Measurements from ENCODE around the gene RHBDD2.

RHBDD2 gene

DNA sequence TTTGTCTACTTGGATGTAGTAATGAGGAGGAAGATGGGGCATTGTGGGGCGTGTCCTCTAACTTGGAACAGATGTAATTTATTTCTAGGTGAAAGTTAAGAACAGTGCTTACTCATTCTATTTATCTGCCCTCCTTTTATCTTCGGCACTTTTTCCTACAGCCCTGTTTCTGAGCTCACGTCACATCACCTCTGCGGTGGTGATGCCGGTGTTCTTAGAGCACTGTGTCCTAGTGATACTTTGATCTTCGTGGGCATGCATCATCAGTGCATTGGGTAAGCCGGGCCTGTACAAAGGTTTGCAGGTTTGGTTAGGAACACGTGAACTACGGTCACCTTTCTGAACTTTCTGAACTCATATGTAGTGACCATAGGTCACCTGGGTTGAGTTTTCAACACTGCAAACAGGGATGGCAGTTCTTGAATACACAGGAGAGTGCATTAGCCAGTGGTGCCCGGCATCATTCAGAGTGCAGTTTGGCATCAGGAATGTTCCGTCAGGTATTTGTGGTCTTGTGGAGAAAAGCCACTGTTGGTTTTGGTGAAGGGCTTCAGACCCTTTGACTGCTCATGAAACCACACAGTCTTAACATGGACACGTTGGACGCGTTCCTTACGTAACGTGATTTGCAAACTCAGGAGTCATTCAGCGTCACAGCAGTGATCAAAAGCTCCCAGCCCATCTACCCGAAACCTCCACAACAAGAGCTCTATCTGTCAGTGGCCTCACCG is 41.8 kb downstream of the RHBDD2 start:
- DNase-seq (ENCODE audit: low read depth): no peak

DNA sequence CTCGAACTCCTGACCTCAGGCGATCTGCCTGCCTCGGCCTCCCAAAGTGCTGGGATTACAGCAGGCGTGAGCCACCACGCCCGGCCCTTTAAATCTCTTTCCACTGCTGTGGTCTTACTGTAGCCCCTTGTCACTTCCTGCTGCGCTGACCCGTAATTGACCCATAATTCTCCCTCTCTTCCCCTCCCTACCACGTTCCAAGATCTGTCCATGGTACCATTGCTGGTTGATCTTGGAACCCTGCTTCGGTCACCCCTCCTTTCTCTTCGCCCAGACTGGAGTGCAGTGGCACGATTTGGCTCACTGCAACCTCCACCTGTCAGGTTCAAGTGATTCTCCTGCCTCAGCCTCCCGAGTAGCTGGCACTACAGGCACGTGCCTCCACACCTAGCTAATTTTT is 42.6 kb downstream of the RHBDD2 start:
- DNase-seq (ENCODE audit: low read depth): no peak

DNA sequence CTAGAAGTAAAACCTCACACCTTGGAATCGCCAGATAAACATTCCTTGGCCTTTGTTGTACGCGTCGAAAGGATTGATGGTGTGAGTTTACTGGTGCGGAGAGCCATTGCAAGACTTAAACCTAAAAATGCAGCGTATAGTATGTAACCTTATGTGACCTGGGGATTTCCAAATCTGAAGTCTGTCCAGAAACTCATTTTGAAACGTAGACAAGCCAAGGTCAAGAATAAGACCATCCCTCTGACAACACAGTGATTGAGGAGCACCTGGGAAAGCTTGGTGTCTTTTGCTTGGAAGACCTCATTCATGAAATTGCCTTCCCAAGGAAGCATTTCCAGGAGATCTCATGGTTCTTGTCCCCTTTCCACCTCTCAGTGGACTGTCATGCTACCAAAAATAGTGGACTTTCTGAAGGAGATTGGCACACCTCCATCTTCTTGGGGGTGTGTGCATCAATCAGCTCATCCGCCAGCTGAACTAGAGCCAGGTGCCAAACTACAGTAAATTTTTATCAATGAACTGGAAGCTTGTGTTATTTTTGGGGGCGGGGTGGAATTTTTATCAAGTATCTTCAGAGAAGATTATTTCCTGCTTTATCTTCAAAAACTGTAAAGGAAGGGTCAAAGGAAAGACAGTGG is 44.3 kb downstream of the RHBDD2 start:
- no peak for DNase-seq (ENCODE audit: low read depth)

DNA sequence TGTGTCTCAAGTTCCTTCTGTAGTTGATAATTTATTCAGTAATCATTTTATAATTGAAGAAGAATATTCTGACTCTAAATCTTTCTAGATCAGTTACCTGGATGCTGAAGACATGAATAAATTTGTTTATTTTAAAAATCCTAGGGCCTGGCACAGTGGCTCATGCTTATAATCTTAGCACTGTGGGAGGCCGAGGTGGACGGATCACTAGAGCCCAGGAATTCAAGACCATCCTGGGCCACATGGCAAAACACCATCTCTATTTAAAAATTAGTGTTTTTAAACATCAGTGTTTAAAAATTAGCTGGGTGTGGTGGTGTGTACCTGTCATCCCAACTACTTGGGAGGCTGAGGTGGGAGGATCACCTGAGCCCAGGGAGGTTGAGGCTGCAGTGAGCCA is 45.4 kb downstream of the RHBDD2 start:
- no peak for DNase-seq (ENCODE audit: low read depth)

DNA sequence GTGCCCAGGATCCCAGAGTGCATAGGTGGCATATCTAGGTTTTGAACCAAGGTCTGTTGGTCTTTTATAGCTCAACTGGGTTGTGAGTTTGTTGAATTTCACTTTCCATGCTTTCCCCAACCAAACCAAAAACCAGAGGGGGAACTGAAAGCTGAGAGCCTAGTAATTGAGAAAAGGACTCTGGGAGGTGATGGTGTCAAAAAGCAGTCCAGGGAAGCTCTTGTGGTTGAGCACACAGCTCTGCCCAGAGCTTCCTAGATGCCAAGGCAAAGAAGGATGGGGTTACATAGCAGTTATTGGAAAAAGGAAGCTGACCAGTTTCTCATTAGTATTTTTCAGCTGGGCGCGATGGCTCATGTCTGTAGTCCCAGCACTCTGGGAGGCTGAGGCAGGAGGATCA is 46.1 kb downstream of the RHBDD2 start:
- DNase-seq (ENCODE audit: low read depth): no peak

DNA sequence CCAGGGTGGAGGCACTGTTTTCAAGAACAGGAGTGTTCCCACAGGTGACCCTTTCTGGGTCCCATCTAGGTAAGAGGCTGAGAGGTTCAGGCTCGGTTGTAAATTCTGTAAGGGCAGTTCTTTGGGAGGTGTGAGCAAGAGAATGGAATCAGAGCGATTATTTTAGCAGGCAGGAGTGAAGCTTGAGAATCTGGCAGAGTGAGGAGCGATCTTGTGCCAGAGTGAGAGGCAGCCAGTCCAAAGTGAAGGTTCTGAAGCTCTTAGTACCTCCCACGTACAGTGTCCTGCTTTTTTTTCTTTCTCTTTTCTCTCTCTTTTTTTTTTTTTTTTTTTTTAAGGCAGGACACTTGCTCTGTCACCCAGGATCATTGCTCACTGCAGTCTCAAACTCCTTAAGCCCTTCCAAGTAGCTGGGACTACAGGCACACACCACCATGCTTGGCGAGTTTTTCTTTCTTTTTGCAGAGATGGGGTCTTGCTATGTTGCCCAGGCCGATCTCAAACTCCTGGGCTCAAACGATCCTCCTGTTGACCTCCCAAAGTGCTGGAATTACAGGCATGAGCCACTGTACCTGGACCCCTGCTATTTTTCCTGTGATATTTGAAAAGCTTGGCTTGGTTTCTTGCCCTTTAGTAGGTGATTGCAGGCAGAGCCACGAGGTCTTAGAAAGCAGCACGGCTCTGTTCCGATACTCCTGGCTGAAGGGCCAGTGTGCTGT is 47.0 kb downstream of the RHBDD2 start:
- DNase-seq (ENCODE audit: low read depth): no peak

DNA sequence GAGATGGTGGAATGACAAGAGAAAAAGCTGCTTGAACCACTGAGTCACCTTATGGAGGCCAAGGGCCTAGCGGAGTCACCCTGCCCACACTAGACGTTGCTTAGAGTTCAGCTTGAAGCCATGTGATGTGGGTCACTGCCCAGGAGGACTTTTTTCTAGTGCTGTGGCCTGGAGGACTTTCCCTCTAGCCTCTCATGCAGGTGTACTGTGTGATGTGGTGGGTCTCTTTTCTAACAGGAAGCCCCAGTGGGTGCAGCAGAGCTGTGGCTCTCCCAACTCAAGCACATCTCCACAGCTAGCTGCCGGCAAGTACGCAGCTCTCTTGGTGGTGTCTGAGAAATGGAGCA is 49.7 kb downstream of the RHBDD2 start:
- no peak for DNase-seq (ENCODE audit: low read depth)

DNA sequence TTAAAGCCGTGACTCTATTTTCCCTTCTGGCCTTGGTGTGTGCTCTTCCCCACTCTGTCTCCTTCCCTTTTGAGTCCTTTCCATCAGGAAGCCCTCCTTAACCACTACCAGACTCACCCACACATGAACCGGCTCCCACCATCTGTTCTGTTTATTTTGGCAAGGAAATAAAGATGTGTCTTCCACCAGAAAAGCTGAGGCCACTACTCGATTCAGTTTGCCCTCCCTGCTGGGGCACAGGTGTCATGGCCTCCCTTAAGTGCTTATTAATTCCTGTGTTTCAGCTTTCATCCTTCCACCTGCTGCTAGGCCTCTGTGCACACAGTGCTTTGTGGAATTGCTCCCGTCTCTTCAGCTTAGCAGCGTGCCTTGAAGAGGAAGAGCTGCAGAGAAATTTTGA is 52.8 kb downstream of the RHBDD2 start:
- no peak for DNase-seq (ENCODE audit: low read depth)

DNA sequence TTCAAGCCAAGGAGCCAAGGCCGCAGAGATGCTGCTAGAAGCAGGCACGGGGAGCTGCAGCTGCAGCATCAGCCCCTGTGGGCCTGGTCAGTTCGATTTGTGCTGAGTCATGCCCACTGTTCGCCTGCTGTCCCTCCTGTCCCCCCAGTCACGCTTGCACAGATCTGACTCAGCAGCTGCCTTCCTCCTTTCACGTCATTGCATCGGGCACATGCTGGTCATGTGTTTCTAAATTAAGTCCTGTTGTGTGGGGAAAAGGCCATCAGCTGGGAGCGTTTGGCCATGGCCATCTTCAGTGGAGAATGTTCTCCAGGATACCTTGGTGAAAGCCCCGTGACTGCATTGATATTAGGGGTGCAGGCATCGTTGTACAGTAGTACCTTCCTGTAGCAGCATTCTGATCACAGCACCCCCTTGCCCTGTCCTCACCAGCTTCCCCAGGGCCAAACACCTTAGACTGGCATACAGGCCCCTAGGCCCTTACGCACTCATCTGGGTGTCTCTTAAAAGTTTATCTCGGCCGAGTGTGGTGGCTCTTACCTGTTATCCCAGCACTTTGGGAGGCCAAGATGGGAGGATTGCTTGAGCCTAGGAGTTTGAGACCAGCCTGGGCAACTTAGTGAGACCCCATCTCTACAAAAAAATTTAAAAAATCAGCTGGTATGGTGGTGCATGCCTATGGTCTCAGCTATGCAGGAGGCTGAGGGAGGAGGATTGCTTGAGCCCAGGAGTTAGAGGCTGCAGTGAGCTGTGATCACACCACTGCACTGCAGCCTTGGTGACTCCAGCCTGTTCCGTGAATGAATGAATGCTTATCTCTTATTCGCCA is 59.3 kb downstream of the RHBDD2 start:
- DNase-seq (ENCODE audit: low read depth): no peak
